ENCODE results near the gene HOXA6.

The HOXA6 gene

DNA sequence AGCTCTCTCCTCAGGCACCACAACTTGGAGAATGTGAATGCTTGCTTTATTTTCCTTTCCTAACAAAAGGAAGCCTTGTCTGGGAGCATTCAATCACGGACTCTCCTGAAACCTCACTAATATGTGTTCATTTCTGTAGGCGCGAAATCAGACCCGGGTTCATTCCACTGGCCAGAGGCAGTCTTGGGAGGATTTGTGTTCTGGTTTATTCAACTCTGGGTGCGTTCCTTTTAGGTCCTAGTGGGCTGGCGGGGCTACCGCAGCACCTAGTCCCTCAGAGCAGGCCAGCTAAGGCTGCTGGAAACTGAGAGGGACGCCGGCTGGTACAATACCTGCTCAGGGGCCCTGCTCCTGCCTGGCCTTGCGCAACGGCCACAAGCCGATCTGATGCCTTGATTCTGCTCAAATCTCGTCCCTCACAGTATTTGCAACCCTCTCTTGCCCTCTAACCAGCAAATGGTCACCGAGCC lies 24.5 kb downstream of the HOXA6 start:
- H3K27me3 ChIP-seq (ENCODE audit: insufficient read depth, poor library complexity, severe bottlenecking), result peaks cover 4% of the 10 kb centered on the region
- H3K27ac ChIP-seq (replicated peaks), result no peak overlapping the region
- H3K4me3 ChIP-seq (replicated peaks; ENCODE audit: insufficient read depth, low read length), result no peak overlapping the region
- TF ChIP-seq GABPA (IDR thresholded peaks at IDR 0.05; ENCODE audit: low read depth) (no peak), POLR2AphosphoS5 (IDR thresholded peaks at IDR 0.05; ENCODE audit: low read depth) (no peak), SPI1 (IDR thresholded peaks at IDR 0.05; ENCODE audit: borderline replicate concordance, low read depth) (no peak)
- TF ChIP-seq, protein P1, sequence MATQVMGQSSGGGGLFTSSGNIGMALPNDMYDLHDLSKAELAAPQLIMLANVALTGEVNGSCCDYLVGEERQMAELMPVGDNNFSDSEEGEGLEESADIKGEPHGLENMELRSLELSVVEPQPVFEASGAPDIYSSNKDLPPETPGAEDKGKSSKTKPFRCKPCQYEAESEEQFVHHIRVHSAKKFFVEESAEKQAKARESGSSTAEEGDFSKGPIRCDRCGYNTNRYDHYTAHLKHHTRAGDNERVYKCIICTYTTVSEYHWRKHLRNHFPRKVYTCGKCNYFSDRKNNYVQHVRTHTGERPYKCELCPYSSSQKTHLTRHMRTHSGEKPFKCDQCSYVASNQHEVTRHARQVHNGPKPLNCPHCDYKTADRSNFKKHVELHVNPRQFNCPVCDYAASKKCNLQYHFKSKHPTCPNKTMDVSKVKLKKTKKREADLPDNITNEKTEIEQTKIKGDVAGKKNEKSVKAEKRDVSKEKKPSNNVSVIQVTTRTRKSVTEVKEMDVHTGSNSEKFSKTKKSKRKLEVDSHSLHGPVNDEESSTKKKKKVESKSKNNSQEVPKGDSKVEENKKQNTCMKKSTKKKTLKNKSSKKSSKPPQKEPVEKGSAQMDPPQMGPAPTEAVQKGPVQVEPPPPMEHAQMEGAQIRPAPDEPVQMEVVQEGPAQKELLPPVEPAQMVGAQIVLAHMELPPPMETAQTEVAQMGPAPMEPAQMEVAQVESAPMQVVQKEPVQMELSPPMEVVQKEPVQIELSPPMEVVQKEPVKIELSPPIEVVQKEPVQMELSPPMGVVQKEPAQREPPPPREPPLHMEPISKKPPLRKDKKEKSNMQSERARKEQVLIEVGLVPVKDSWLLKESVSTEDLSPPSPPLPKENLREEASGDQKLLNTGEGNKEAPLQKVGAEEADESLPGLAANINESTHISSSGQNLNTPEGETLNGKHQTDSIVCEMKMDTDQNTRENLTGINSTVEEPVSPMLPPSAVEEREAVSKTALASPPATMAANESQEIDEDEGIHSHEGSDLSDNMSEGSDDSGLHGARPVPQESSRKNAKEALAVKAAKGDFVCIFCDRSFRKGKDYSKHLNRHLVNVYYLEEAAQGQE (IDR thresholded peaks at IDR 0.05; ENCODE audit: insufficient replicate concordance, low read depth), result no peak
- TF ChIP-seq, protein P2, sequence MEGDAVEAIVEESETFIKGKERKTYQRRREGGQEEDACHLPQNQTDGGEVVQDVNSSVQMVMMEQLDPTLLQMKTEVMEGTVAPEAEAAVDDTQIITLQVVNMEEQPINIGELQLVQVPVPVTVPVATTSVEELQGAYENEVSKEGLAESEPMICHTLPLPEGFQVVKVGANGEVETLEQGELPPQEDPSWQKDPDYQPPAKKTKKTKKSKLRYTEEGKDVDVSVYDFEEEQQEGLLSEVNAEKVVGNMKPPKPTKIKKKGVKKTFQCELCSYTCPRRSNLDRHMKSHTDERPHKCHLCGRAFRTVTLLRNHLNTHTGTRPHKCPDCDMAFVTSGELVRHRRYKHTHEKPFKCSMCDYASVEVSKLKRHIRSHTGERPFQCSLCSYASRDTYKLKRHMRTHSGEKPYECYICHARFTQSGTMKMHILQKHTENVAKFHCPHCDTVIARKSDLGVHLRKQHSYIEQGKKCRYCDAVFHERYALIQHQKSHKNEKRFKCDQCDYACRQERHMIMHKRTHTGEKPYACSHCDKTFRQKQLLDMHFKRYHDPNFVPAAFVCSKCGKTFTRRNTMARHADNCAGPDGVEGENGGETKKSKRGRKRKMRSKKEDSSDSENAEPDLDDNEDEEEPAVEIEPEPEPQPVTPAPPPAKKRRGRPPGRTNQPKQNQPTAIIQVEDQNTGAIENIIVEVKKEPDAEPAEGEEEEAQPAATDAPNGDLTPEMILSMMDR (IDR thresholded peaks at IDR 0.05; ENCODE audit: insufficient read depth, low read length), result no peak
- no peak for DNase-seq (ENCODE audit: low read depth in 1 of 2, low spot score in 1 of 2)

DNA sequence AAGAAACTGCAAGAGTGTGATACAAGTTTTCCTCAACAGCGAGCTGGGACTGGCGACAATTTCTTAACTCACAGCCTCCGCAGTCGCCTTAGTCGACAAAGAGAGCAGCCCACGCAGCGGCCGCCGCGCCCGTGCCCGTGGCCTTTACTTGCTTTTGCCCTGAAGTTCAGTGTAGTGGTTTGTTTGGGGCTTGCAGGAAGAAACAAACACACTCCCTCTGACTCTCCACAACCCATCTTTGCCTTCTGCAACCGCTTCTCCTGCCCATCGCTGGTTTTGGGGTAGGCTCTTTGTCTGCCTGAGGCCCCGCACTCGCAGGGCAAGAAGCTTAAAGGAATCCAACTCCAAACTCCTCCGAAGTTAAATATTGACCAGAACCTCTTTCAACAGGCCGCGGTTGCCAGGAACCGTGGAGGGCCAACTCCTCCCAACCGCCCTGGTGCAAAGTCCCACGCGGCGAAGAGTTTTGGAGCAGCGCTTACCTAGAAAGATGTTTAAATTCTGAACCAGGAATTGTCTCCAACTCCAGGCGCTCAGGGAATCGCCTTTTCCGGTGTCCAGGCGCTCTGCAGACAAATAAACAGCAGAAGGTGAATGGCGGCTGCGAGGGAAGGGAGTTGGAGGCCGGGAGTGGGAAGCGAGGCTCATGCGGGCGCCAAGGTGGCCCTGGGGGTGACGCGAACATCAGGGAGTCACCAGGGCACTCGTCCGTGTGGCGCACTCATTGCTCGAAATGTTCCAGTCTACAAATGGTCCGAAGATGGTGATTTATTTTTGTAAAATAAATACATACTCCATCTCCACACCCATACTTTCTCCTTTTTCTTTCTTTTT lies 25.3 kb downstream of the HOXA6 start:
- TF ChIP-seq, protein P1 (IDR thresholded peaks at IDR 0.05; ENCODE audit: insufficient replicate concordance, low read depth), result no peak
- TF ChIP-seq GABPA (IDR thresholded peaks at IDR 0.05; ENCODE audit: low read depth) (no peak), POLR2AphosphoS5 (IDR thresholded peaks at IDR 0.05; ENCODE audit: low read depth) (no peak), SPI1 (IDR thresholded peaks at IDR 0.05; ENCODE audit: borderline replicate concordance, low read depth) (no peak)
- TF ChIP-seq, protein P2 (IDR thresholded peaks at IDR 0.05; ENCODE audit: insufficient read depth, low read length), result no peak
- Histone ChIP-seq H3K4me3 (replicated peaks; ENCODE audit: insufficient read depth, low read length) (no peak overlapping the region), H3K27ac (replicated peaks) (no peak overlapping the region), H3K27me3 (ENCODE audit: insufficient read depth, poor library complexity, severe bottlenecking) (peaks cover 4% of the 10 kb centered on the region)
- DNase-seq (ENCODE audit: low read depth in 1 of 2, low spot score in 1 of 2), result no peak

DNA sequence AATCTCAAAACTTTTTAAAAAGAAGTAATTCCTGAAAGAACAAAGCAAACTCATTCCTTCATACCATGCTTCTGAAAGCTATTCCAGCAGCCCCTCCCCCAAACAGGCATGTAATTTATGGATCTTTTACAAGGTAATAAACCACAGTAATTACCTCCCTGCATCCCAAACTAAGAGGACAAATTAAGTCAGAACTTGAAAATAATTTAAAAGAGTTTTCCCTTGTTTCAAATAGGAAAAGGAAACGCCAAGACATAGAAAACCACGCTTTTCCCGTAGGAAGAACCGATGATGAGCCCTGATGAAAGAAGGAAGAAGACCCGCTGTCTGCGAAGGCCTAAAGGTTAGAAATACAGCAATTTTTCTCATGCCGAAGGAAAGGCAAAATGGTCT lies 25.9 kb downstream of the HOXA6 start:
- no peak for DNase-seq (ENCODE audit: low read depth in 1 of 2, low spot score in 1 of 2)
- H3K4me3 ChIP-seq (replicated peaks; ENCODE audit: insufficient read depth, low read length), result no peak overlapping the region
- TF ChIP-seq GABPA (IDR thresholded peaks at IDR 0.05; ENCODE audit: low read depth), result no peak
- no peak for TF ChIP-seq POLR2AphosphoS5 (IDR thresholded peaks at IDR 0.05; ENCODE audit: low read depth)
- TF ChIP-seq, protein P1 (IDR thresholded peaks at IDR 0.05; ENCODE audit: insufficient replicate concordance, low read depth), result no peak
- no peak for TF ChIP-seq SPI1 (IDR thresholded peaks at IDR 0.05; ENCODE audit: borderline replicate concordance, low read depth)
- TF ChIP-seq, protein P2 (IDR thresholded peaks at IDR 0.05; ENCODE audit: insufficient read depth, low read length), result no peak
- H3K27me3 ChIP-seq (ENCODE audit: insufficient read depth, poor library complexity, severe bottlenecking), result peaks cover 7% of the 10 kb centered on the region
- no peak overlapping the region for H3K27ac ChIP-seq (replicated peaks)
